ENCODE measurements around the gene BAX.
A peak's percentile ranks its signal among the peaks of the same experiment; 100 is the strongest.
"Not testable (repeated sequence)": the region's sequence is repeated elsewhere in the genome, so short reads cannot be mapped to it uniquely, and the experiment has no call there.

The BAX gene

GRCh38 chr19:48913114-48913889 is 41.4 kb upstream of the BAX start:
- POLR2A ChIA-PET (ENCODE audit: low non-redundant PET): no interaction called here
- TF ChIP-seq, protein P1, sequence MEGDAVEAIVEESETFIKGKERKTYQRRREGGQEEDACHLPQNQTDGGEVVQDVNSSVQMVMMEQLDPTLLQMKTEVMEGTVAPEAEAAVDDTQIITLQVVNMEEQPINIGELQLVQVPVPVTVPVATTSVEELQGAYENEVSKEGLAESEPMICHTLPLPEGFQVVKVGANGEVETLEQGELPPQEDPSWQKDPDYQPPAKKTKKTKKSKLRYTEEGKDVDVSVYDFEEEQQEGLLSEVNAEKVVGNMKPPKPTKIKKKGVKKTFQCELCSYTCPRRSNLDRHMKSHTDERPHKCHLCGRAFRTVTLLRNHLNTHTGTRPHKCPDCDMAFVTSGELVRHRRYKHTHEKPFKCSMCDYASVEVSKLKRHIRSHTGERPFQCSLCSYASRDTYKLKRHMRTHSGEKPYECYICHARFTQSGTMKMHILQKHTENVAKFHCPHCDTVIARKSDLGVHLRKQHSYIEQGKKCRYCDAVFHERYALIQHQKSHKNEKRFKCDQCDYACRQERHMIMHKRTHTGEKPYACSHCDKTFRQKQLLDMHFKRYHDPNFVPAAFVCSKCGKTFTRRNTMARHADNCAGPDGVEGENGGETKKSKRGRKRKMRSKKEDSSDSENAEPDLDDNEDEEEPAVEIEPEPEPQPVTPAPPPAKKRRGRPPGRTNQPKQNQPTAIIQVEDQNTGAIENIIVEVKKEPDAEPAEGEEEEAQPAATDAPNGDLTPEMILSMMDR (conservative IDR thresholded peaks at IDR 0.05; ENCODE audit: low read depth): no peak
- DNase-seq (ENCODE audit: low spot score): no peak
- CTCF ChIA-PET: interaction anchor here (0.9 kb wide), 1 partner anchor 57 kb away, joined by 3 read pairs; no protein-coding TSS in a partner anchor
- H3K27ac ChIP-seq: 0 out of 2 replicates have a peak overlapping the region, but pooled peaks have one; percentile 7

- POLR2A ChIA-PET (ENCODE audit: low non-redundant PET): no interaction called here
- CTCF ChIA-PET: interaction anchor here (0.6 kb wide), 1 partner anchor 18 kb away, joined by 3 read pairs; no protein-coding TSS in a partner anchor
These were observed 40.5 kb upstream of the BAX start for GRCh38 chr19:48914181-48914580.

DNA sequence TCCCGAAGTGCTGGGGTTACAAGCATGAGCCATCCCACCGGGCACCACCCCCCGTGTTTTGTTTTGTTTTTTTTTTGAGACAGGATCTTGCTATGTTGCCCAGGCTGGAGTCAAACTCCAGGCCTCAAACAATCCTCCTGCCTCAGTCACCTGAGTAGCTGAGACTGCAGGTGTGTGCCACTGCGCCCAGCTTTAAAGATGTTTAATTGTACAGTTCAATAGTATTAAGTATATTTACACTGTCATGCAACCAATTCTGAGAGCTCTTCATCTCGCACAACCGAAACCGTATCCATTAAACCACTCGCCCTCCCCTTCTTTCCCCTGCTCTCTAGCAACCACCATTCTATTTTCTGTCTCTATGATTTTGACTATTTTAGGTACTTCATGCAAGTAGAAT is 38.9 kb upstream of the BAX start:
- TF ChIP-seq, protein P1 (conservative IDR thresholded peaks at IDR 0.05; ENCODE audit: low read depth): no peak
- ChIA-PET CTCF (no interaction called here), POLR2A (ENCODE audit: low non-redundant PET) (no interaction called here)
- no peak for DNase-seq (ENCODE audit: low spot score)
- H3K27ac ChIP-seq: no peak overlapping the region; the same call in 1 of the 2 replicates

More at GRCh38 chr19:48914181-48914580, 40.5 kb upstream of the BAX start:
- TF ChIP-seq, protein P1 (conservative IDR thresholded peaks at IDR 0.05; ENCODE audit: low read depth): no peak
- no peak for DNase-seq (ENCODE audit: low spot score)
- no peak overlapping the region for H3K27ac ChIP-seq

GRCh38 chr19:48918071-48918470 is 36.6 kb upstream of the BAX start:
- TF ChIP-seq, protein P1 (conservative IDR thresholded peaks at IDR 0.05; ENCODE audit: low read depth): no peak
- no peak for DNase-seq (ENCODE audit: low spot score)
- ChIA-PET POLR2A (ENCODE audit: low non-redundant PET) (interaction anchor here (0.6 kb wide), 1 partner anchor 49 kb away, joined by 4 read pairs; no protein-coding TSS in a partner anchor), CTCF (no interaction called here)
- peak overlapping the region; percentile 25 for H3K27ac ChIP-seq

- ChIA-PET CTCF (no interaction called here), POLR2A (ENCODE audit: low non-redundant PET) (no interaction called here)
- TF ChIP-seq, protein P1 (conservative IDR thresholded peaks at IDR 0.05; ENCODE audit: low read depth): no peak
- no peak overlapping the region for H3K27ac ChIP-seq
- DNase-seq (ENCODE audit: low spot score): no peak
These were observed 35.9 kb upstream of the BAX start for GRCh38 chr19:48918801-48919247.

- DNase-seq (ENCODE audit: low spot score); POLR2A ChIA-PET (ENCODE audit: low non-redundant PET); H3K27ac ChIP-seq; CTCF ChIA-PET: not testable (repeated sequence)
These were observed 35.4 kb upstream of the BAX start for GRCh38 chr19:48919271-48919670.

DNA sequence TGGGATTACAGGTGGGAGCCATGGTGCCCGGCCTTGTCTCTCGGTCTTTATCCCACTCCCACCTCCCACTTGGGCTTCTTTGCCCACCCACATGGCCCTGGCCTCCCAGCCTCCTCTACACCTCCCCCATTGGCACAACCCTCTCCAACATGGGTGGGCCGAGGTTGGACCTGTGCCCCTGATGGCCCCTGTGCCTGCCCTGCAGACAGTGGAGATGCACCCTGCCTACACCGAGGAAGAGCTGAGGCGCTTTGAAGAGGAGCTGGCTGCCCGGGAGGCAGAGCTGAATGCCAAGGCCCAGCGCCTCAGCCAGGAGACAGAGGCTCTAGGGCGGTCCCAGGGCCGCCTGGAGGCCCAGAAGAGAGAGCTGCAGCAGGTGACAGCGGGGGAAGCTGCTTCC is 33.7 kb upstream of the BAX start:
- CTCF ChIA-PET: no interaction called here
- TF ChIP-seq, protein P1 (conservative IDR thresholded peaks at IDR 0.05; ENCODE audit: low read depth): no peak
- POLR2A ChIA-PET (ENCODE audit: low non-redundant PET): interaction anchor here (1.0 kb wide), 1 partner anchor 9 kb away, joined by 5 read pairs; no protein-coding TSS in a partner anchor
- no peak for DNase-seq (ENCODE audit: low spot score)
- H3K27ac ChIP-seq: no peak overlapping the region

All from RWPE1 (cell line).